ENCODE data around the gene KCNIP1.

KCNIP1 gene

DNA sequence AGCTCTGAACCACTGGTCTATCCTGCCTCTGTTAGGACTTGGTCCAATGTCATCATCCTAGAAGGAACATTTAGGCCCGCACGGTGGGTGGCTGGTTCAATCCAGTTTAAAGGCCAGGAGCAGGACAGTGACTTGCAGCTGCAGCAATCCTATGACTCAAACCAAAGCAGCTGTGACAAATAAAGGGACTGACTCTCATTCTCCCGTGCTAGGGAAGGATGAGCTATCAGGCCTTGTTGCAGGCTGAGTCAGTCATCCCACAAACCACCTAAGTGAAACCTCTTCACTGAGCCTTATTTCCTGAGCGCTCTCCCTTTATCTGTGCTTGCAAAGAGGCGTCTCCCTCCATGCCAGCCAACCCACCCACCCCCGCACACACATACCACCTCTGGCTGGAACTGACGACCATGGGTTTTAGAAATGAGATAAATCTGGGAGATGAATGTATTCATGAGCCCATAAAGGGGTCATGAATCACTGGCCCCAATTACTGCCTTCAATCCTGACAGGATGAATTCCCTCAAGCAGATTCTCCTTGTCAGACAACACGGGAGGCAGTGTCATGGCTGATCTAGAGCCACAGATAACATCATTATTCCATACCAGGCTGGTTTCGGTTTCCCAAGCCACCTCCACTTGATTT lies 93.4 kb downstream of the KCNIP1 start:
- DNase-seq (ENCODE audit: low read depth in 2 of 2): no peak

DNA sequence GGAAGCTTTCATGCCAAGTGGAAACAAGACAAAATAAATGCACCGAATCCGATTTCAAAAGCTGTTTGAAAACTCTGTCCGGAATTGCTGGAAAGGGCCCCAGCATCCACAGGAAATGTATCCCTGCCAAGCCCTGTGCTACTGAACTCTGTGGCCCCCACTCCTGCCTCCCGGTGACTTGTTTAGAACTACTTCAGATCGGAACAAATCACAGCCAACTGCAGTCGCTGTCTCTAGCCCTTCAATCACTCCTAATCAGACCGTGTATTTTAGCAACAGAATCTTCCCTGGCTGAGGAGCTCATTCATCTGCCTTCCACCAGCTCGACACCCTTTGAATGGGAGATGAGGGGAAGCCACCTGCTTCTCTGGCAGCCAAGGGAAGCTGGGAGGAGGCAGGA lies 94.1 kb downstream of the KCNIP1 start:
- DNase-seq (ENCODE audit: low read depth in 2 of 2): no peak

DNA sequence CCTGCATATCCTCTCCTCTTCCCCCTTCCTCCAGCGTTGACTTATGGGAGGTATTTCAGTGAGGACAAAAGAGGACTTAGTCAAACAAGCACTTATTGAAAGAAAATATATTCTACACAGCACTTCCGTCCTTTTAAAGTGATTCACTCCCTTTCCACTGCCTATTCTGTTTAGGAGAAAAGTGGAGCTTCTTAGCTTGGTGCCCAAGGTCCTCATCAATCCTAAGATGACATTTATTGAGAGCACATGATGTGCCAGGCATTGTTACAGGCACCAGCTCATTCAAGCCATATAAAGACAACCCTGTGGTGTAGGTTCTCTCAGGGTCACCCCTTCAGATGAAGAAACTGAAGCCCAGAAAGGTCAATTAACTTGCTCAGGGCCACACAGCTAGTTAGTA lies 95.9 kb downstream of the KCNIP1 start:
- no peak for DNase-seq (ENCODE audit: low read depth in 2 of 2)

DNA sequence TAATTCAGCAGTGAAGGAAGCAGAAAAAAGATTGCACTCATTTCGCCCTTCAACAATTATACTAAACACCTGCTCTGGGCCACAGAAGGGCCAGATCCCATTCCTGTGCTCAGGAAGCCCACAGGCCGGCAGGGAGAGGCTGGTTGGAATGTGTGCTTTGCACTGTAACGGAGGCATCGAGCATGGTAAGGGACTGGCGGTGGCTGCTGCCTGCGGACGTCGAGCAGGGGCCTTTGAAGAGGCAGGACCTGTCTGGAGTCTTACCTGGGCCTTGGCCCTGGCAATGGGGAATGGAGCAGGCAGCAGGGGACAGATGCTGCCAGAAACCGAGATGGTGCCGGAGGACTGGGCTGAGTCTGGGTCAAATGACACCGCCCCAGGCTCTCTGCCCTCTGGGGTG lies 97.8 kb downstream of the KCNIP1 start:
- no peak for DNase-seq (ENCODE audit: low read depth in 2 of 2)

DNA sequence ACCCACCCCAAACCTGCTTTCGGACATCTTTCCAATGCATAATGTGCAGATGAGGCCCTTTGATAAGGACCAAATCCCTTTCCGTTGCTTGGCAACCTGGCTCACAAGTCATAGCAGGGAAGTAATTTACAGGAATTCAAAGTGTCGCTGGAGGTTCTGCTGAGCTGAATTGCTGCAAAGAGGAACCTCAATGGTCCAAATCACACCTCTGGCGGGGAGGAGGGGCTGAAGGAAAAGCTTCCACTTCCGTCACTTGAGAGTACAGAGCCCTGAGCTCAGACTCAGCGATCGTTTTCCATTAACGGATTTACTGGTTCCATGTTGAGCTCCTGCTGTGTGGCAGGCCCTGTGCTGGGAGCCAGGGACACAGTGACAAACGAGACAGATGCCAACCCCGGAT lies 99.3 kb downstream of the KCNIP1 start:
- DNase-seq (ENCODE audit: low read depth in 2 of 2): no peak

DNA sequence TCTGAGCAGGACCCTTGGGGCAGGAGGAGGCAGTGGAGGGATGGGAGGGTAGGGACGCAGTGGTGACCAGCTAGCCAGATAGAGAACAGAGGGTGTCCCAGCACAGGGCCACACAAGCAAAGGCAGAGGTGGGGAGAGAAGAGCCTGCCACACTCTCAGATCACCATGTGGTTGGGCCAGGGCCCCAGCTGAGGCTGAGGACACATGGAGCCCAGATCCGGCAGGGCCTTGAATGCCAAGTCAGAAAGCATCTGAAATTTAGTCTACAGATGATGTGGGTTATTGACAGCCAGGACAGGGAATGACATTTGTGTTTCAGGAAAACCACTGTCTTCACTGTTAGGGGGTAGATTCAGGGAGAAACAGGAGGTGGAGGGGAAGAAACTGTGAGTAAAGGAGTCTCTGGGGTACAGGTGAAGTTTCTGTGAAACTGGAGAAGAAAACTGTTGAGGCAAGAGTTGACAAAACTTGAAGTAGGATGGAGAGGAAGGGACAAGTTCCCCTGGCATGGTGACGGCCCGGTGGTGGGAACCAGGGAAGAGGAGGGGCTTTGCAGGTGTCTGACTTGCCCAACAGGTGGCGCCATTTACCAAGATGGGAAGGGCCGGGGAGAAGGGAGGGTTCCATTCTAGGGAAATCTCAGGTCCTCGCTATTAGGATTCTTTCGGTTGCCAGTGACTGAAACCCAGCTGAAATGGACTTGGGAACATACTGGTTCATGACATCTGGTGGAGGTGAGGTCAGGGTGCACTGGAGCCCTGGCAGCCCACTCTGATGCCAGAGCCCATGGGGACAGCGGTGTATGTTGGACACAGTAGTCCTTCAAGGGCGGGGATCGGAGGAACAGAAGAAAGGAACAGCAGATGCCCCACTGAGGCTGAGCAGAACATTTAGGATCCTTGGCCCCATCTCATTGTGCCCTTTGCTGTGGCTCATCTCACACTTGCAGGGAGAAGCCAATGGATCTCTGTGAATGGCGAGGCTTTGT lies 100.1 kb downstream of the KCNIP1 start:
- DNase-seq (ENCODE audit: low read depth in 2 of 2): peak; percentile 1 to 5

DNA sequence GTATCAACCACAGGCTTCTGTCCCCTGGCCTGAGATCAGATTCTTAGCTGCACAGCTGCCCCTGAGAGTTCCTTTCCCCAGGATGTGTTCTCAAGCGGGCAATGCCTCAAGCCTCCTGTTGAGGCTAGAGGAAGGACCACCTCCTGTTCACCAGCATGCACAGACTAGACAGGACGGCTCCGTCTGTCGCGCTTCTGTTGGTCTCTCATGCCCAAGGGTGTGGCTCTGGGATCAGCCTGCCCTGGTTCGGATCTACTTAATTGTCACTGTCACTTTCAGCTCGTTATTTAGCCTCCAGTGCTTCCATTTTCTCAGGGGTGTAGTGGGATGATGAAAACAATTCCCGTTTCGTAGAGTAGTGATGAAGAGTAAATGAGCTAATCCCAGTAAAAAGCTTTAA lies 103.1 kb downstream of the KCNIP1 start:
- DNase-seq (ENCODE audit: low read depth in 2 of 2): no peak

DNA sequence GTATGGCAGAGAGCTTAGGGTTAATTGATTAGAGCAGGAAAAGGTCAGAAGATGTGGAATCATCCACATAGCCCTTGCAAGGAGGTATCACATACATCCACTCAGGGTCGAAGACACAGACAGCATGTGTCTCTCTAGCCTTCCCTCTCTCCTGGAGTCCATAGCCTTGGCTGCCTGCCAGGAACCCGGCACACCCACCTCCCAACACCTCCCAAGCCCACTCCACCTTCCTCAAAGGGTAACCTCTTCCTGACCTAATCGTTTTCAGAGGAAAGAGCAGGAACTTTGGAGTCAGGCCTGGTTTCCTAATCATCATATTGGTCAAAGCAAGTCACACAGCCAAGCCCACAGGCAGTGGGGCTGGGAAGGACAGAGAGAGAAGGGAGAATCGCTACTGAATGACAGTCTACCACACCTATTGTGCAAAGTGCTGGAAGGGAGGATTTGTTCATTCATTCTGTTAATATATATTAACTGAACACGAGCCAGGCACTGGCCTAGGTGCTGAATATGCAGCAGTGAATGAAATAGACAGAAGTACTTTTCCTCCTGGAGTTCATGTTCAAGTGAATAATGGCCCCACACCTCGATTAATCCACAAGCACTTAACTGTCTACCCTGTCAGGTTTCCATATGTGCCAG lies 107.8 kb downstream of the KCNIP1 start:
- no peak for DNase-seq (ENCODE audit: low read depth in 2 of 2)

DNA sequence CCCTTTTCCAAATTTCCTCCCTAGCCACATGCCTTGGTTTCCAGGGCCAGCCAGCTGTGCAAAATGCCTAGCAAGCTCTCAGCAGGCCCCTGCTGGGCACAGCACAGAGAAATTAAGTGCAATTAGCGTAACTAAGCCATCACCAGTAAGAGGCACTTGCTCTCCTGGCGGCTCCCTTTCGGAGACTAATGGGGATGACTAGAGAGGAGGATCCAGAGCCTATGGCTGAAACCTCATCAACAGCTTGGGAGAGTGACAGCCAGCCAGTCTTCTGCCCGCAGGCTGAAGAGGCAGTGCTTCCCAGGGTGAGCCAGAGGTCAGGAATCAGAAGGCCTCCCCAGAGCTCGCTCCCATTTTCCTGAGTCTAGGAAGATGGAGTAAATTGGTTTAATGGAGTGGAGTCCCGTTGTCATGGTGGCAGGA lies 108.4 kb downstream of the KCNIP1 start:
- no peak for DNase-seq (ENCODE audit: low read depth in 2 of 2)

DNA sequence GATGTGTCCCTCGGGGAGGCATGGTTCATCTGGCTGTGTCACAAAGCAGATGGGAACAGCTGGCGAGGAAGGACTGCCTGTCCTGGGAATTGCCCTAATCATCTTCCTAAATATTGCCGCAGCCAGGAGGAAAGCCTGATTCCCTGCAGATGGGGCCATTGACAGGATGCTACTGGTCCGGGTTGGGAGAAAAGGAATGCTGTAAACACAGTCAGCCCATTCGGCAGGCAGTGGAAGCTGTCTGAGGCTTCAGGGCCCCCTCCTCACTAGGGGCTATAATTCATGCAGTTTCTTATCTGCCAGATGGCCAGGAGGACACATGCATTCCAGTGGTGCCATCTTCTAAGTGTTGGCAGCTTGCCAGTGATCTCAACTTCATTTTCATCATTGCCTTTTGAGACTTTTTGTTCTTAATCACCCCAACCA lies 110.3 kb downstream of the KCNIP1 start:
- no peak for DNase-seq (ENCODE audit: low read depth in 2 of 2)

DNA sequence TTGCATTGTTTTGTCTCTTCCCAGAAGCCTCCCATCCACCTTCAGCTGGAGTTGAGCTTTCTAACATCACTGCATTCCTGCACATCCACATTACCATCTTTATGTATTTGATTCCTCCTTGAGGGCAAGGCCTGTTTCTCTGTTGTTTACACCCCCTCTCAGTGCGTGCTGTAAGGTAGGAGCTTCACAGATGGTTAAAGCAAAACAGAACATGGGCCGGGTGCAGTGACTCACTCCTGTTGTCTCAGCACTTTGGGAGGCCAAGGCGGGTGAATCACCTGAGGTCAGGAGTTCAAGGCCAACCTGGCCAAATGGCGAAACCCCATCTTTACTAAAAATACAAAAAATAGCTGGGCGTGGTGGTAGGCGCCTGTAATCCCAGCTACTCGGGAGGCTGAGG lies 110.9 kb downstream of the KCNIP1 start:
- no peak for DNase-seq (ENCODE audit: low read depth in 2 of 2)

DNA sequence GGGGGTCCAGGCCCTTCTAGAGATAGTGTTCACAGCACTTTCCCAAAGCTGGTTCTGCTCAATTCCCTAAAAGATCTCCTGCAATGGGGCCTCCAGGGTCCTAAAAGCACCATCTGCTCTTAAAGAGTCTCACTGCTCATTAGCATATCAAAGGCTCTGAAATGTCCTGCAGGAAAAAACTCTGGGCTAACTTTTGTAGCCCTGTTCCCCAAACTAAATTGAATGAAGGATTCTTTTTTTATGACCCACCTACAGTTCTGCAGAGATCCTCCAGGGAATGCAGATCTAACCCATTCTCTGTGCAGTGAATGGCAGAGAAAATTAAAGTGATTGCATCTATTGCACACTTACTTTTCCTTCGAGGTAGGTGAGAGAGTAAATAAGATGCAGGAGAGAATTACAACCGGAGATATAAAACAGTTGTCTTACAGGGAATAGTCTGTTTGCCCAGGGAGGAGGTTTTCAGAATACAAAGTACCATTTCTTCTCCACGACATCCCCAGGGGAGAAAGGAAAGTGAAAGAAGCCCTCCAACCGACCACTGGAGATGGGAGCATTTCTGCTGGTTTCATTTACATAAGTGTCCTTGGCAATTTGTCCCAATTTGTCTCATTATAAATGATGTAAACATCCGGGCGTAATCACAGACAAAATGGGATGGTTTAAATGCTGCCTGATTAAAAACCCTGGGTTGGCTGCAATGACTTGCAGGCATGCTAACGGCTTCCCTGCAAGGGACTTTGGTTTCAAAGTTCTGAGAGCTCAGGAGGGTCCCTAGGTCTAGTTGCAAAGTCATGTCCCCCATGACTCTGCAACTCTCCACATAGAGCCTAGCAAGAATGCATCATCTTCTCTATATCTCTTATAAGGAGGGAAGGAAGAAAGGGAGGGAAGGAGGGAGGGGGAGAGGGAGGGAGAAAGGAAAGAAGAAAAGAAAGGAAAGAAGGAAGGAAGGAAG lies 114.0 kb downstream of the KCNIP1 start:
- no peak for DNase-seq (ENCODE audit: low read depth in 2 of 2)

DNA sequence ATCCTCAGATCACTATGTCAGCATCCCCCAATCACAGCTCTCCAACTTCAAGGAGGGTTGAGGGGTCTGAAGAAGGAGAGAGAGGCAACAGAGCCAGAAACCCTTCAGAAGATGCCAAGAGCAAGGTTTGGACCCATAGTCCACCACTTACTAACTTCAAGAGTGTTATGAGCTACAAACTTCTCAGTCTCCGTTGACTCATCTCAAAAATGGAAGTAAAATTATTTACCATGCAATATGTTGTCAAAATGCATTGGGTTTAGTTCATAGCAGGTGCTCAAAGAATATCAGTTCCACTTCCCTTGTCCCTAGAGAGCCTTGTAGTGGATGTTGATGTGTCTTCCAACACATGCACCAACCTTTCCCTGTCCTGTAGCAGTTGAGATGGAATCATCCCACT lies 116.0 kb downstream of the KCNIP1 start:
- no peak for DNase-seq (ENCODE audit: low read depth in 2 of 2)

DNA sequence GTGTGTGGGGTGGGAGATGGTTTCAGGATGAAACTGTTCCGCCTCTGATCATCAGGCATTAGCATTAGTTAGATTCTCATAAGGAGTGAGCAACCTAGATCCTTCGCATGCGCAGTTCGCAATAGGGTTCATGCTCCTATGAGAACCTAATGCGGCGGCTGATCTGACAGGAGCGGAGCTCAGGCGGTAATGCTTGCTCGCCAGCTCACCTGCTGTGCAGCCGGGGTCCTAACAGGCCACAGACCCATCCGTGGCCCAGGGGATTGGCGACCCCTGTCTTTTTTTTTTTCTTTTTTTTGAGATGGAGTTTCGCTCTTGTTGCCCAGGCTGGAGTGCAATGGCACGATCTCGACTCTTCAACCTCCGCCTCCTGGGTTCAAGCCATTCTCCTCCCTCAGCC lies 119.1 kb downstream of the KCNIP1 start:
- DNase-seq (ENCODE audit: low read depth in 2 of 2): no peak

DNA sequence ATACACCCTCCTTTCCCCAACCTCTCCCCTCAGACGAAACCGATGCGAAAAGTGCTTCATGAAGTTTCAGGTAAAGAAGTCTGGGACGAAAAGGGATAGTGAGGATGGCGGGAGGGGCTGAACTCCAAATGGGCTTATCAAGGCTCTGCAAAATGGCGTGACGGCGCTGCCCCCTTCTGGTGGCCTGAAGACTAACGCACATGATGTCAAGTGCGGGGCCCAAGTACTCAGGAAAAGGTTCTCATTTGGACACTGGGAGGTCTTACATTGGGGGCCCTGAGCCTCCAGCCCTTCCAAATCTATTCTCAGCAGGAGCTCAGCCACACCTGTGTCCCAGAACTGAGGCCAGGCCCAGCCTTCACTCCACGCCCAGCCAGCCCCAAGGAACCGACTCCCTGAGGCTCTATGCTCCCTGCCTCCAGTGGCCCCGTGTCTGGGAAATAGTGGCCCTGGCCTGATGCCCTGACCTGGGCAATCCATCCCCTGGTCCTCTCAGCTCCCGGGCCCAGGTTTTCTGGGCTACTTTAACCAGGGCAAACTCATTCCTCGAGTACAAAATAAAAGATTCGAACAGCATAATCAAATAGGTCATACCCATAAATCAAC lies 119.9 kb downstream of the KCNIP1 start:
- no peak for DNase-seq (ENCODE audit: low read depth in 2 of 2)

DNA sequence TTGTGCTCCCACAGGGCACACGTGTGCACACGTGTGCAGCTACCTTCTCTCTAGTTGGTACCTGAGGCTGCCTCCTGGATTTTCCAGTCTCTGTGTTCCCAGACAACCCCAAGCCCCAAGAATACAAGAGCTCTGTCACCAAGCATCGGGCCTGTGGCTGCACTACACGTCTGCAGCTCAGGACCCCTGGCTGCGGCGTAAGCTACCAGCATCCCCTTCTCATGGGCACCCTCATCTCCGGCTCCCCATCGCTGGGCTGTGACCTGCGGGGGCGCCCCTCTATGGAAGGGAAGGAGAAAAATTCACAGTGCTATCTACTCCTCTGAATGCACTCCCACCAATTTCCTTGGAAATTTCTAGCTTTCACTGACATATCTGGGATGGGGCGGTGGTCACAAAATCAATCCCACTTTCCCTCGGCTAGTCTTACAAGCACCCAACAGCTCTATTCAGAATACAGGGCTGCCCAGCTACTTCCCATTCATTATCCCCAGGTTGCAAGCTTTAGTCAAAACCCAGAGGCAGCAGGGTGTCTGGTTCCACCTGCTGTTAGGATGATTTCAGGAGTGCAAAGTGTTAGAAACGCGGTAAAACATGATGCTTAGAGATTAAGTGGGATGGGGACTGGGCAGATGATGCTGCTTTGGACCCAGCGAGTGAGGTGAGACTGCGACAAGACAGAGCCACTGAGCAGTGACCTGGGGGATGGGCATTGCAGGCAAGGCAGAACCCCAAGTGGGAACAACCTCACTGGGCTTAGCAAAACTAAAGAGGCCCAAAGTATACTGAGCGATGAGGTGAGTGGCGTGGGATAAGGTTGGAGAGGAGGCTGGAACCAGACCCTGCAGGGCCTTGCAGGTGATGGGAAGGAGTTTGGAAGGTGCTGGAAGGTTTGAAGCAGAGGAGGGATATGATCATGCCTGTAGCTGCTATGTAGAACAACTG lies 121.7 kb downstream of the KCNIP1 start:
- DNase-seq (ENCODE audit: low read depth in 2 of 2): no peak

DNA sequence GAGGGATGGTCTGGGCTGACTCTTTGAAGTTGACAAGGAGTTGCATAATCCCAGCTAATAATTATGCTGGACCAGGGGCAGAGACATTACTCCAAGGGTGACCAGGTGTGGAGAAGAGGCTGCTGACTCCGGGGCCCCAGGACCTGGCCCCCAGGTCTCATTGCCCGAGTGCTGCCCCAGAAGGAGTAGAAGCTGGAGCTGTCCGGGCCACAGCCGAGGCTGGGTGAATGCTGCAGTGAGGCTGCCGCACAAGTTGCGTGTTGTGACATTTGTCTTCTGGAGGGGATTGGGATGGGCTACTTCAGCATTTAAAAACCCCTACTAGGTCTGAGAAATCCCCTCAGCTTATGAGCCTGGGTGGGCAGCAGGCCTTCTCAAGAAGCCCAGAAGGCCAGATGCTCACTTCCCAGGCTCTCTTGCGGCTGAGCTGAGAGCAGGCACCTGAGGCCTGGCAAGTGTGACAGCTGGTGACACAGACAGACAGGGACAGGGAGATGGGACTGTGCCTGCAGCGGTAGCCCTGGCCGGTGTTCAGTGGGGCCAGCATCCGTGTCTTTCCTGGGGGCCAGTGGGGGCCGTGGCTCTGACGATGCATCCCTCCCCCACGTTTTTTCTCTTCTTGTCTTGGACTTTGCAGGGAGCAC lies 122.8 kb downstream of the KCNIP1 start:
- no peak for DNase-seq (ENCODE audit: low read depth in 2 of 2)

DNA sequence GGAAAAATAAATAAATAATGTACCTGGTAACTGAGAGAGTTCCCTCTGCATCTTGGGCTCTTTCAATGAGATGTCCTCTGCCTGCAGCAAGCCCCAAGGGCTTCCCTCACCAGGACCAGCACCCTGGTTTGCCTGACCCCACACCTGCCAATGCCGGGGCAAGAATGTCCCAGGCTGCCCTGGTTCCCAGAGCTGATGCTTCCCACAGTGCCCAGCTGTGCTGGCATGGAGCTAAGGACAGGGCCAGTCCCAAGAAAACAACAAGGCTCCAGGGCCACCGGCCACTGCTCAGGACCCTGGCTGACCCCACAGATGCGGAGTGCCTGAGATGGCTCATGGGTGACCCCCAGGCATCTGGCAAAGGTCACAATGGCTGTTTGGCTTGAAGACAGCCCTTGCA lies 123.5 kb downstream of the KCNIP1 start:
- DNase-seq (ENCODE audit: low read depth in 2 of 2): no peak

DNA sequence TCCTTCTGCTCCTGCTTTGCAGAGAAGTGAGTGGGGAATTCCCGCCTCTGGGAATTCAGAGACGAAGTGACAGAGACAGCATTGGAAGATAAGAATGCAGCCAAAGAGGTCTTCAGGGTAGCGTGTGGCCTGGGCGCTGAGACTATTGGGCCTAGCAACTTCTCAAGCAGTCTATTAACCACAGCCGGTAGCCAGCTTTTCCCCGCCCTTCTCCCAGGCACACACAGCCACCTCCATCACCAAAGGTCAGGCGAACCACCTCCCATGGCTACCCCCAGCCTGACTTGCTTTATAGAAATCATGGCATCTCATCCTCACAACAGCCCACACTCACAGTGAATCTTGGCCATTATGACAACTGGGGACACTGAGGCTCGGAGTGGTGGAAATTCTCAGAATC lies 124.2 kb downstream of the KCNIP1 start:
- no peak for DNase-seq (ENCODE audit: low read depth in 2 of 2)

All from stimulated activated CD8-positive, alpha-beta memory T cell treated with anti-CD3 and anti-CD28 coated beads, Interleukin-2, amount 100 ng/mL, for 1 hour (primary cell).